ENCODE measurements around the gene SSU72. TPM values are rescaled to one million over a fixed set of nuclear protein-coding genes. Genes with fewer than 3 reads are reported as not detected.

The SSU72 gene
- total RNA-seq, 2 donors from 2014 or later = 80.4 to 90.2 TPM

DNA sequence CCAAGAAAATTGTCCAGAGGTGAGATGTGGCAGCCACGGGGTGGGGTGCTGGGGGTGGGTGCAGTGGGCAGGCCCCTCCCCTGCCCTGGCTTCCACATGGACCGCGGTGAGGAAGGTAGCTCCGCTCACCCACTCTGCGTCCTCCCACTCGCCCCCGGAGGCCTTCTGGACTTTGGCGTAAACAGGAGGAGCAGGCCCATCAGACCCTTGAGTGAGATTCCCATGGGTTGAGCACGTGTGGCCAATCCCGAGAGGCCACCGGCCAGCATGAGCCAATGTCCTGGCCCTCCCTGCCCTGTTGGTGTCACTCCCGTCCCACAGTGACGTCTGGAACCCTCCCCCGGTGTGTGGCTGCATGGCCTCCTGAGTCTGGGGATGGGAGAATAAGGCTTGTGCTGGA lies 26.1 kb downstream of the SSU72 start:
- Histone ChIP-seq H3K36me3 (peaks cover 5% of the 10 kb centered on the region), H3K27ac (no peak overlapping the region), H3K4me1 (ENCODE audit: control insufficient read depth in 1 of 2, low read depth in 2 of 2) (no peaks in the 10 kb centered on the region), H3K27me3 (replicated peaks; ENCODE audit: insufficient read depth) (no peaks in the 10 kb centered on the region), H3K9me3 (no peaks in the 10 kb centered on the region), H3K4me3 (no peak overlapping the region)
- ATAC-seq (ENCODE audit: insufficient number of reproducible peaks, low FRiP score, low read depth) (no peak), DNase-seq (ENCODE audit: low spot score) (no peak)
- TF ChIP-seq, protein P1, sequence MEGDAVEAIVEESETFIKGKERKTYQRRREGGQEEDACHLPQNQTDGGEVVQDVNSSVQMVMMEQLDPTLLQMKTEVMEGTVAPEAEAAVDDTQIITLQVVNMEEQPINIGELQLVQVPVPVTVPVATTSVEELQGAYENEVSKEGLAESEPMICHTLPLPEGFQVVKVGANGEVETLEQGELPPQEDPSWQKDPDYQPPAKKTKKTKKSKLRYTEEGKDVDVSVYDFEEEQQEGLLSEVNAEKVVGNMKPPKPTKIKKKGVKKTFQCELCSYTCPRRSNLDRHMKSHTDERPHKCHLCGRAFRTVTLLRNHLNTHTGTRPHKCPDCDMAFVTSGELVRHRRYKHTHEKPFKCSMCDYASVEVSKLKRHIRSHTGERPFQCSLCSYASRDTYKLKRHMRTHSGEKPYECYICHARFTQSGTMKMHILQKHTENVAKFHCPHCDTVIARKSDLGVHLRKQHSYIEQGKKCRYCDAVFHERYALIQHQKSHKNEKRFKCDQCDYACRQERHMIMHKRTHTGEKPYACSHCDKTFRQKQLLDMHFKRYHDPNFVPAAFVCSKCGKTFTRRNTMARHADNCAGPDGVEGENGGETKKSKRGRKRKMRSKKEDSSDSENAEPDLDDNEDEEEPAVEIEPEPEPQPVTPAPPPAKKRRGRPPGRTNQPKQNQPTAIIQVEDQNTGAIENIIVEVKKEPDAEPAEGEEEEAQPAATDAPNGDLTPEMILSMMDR (IDR thresholded peaks at IDR 0.05) = no peak

DNA sequence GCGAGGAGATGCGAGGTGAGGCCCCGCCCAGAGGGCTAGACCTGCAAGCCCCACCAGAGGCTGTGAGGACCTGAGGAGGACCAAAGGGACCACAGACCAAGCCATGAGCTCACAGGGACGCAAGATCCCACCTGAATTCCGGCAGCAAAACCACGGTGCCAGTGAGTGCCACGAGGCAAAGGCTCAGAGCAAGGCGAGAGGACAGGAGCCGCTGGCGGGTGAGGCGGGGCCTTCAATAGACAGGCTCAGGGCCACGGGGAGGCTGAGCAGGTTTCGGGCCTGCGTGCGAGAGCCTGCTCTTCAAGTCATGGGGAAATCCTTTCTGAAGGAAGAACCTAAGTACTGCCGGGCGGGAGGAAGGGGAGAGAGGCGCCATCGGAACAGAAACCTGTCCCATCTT lies 27.2 kb downstream of the SSU72 start:
- peaks cover 11% of the 10 kb centered on the region for H3K36me3 ChIP-seq
- H3K9me3 ChIP-seq = no peaks in the 10 kb centered on the region
- TF ChIP-seq, protein P1 (IDR thresholded peaks at IDR 0.05) = no peak
- ATAC-seq (ENCODE audit: insufficient number of reproducible peaks, low FRiP score, low read depth) (no peak), DNase-seq (ENCODE audit: low spot score) (no peak)
- no peaks in the 10 kb centered on the region for H3K27me3 ChIP-seq (replicated peaks; ENCODE audit: insufficient read depth)
- no peak overlapping the region for H3K4me3 ChIP-seq
- no peak overlapping the region for H3K27ac ChIP-seq
- H3K4me1 ChIP-seq (ENCODE audit: control insufficient read depth in 1 of 2, low read depth in 2 of 2) = no peaks in the 10 kb centered on the region

DNA sequence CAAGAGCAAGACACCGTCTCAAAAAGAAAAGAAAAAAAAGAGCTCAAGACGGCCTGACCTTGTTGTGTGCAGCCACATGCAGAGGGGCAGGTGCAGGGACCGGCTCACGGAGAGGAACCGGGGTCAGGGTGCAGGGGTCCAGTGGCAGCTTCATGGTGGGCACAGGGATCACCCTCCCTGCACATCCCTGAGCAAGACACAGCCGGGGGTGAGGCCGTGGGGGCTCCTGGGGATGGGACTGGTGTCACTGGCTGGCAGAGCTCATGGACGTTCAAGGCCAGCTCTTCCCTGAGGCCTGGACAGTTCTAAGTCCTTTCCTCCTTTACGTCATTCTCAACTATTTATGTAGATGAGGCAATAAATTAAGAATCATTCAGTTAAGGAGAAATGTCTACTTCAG lies 27.7 kb downstream of the SSU72 start:
- TF ChIP-seq, protein P1 (IDR thresholded peaks at IDR 0.05) = no peak
- H3K9me3 ChIP-seq = no peaks in the 10 kb centered on the region
- ATAC-seq (ENCODE audit: insufficient number of reproducible peaks, low FRiP score, low read depth) = no peak

DNA sequence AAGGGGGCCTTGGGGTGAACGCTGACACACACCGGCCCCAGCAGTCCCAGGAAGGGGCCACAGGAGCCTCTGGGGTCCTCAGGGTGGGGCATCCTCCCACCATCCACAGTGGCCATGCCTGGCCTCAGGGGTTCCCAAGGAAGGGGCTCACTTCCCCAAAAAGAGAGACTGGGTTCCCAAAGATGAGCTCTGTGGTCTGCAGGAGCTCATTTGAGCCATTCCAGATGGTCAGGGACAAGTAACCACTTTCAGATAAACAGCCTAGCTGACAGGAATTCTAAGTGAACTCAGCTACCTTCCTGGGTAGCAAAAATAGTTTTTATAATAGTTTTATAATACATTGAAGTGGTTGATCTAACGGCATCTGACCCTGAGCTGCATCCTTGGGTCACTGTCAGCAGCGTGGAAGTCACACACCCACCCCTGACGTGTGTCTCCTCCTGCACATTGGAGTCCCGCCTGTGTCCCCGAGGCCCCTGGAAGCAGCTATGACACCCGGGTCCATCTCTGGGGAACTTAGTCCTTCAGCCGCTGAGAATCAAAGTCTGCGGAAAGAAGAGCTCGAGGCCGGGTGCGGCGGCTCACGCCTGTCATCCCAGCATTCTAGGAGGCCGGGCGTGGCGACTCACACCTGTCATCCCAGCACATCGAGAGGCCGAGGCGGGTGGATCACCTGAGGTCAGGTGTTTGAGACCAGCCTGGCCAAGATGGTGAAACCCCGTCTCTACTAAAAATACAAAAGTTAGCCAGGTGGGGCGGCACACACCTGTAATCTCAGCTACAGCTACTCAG lies 28.5 kb downstream of the SSU72 start:
- Histone ChIP-seq H3K36me3 (peaks cover 12% of the 10 kb centered on the region), H3K27ac (no peak overlapping the region), H3K4me3 (no peak overlapping the region), H3K4me1 (ENCODE audit: control insufficient read depth in 1 of 2, low read depth in 2 of 2) (peaks cover 0 to under 1% of the 10 kb centered on the region in 2 donors), H3K9me3 (no peaks in the 10 kb centered on the region), H3K27me3 (replicated peaks; ENCODE audit: insufficient read depth) (no peaks in the 10 kb centered on the region)
- TF ChIP-seq, protein P1 (IDR thresholded peaks at IDR 0.05) = no peak
- DNase-seq (ENCODE audit: low spot score) = no peak
- no peak for ATAC-seq (ENCODE audit: insufficient number of reproducible peaks, low FRiP score, low read depth)

More for the DNA sequence above, 27.7 kb downstream of the SSU72 start:
- Histone ChIP-seq H3K36me3 (peaks cover 12% of the 10 kb centered on the region), H3K4me3 (no peak overlapping the region), H3K4me1 (ENCODE audit: control insufficient read depth in 1 of 2, low read depth in 2 of 2) (no peaks in the 10 kb centered on the region), H3K27ac (no peak overlapping the region), H3K27me3 (replicated peaks; ENCODE audit: insufficient read depth) (no peaks in the 10 kb centered on the region)
- no peak for DNase-seq (ENCODE audit: low spot score)

DNA sequence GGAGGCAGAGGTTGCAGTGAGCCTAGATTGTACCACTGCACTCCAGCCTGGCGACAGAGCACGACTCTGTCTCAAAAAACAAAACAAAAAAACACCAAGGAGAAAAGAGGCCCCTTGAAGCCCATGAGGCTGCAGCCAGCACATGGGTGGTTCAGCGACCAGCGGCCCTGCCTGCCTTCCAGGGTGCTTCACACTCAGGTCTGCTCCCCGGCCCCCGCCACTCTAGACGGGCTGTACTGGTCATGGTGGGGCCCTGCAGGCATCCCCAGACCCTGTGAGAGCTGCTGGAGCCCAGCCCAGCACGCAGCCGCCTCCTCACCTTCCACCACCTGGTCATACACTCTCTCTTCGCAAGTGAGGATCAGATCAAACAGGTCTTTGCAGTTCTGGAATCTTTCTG lies 30.1 kb downstream of the SSU72 start:
- peaks cover 12% of the 10 kb centered on the region for H3K36me3 ChIP-seq
- no peak overlapping the region for H3K27ac ChIP-seq
- H3K4me3 ChIP-seq = no peak overlapping the region
- H3K9me3 ChIP-seq = no peaks in the 10 kb centered on the region
- TF ChIP-seq, protein P1 (IDR thresholded peaks at IDR 0.05) = no peak
- H3K27me3 ChIP-seq (replicated peaks; ENCODE audit: insufficient read depth) = no peaks in the 10 kb centered on the region
- H3K4me1 ChIP-seq (ENCODE audit: control insufficient read depth in 1 of 2, low read depth in 2 of 2) = peaks cover 3 to 6% of the 10 kb centered on the region in 2 donors
- DNase-seq (ENCODE audit: low spot score) = no peak
- no peak for ATAC-seq (ENCODE audit: insufficient number of reproducible peaks, low FRiP score, low read depth)
